NCI-H510A treated with DMSO at 0.1 percent for 48 hours (cell line): Measurements from ENCODE around the gene WDPCP.
"Not testable (repeated sequence)": the region's sequence is repeated elsewhere in the genome, so short reads cannot be mapped to it uniquely, and the experiment has no call there.

Experiments used
- DNase-seq: peaks from one replicate; lab custom pipeline; 2025; lab: John Stamatoyannopoulos, UW

WDPCP gene, protein sequence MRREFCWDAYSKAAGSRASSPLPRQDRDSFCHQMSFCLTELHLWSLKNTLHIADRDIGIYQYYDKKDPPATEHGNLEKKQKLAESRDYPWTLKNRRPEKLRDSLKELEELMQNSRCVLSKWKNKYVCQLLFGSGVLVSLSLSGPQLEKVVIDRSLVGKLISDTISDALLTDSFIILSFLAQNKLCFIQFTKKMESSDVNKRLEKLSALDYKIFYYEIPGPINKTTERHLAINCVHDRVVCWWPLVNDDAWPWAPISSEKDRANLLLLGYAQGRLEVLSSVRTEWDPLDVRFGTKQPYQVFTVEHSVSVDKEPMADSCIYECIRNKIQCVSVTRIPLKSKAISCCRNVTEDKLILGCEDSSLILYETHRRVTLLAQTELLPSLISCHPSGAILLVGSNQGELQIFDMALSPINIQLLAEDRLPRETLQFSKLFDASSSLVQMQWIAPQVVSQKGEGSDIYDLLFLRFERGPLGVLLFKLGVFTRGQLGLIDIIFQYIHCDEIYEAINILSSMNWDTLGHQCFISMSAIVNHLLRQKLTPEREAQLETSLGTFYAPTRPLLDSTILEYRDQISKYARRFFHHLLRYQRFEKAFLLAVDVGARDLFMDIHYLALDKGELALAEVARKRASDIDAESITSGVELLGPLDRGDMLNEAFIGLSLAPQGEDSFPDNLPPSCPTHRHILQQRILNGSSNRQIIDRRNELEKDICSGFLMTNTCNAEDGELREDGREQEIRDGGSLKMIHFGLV

DNA sequence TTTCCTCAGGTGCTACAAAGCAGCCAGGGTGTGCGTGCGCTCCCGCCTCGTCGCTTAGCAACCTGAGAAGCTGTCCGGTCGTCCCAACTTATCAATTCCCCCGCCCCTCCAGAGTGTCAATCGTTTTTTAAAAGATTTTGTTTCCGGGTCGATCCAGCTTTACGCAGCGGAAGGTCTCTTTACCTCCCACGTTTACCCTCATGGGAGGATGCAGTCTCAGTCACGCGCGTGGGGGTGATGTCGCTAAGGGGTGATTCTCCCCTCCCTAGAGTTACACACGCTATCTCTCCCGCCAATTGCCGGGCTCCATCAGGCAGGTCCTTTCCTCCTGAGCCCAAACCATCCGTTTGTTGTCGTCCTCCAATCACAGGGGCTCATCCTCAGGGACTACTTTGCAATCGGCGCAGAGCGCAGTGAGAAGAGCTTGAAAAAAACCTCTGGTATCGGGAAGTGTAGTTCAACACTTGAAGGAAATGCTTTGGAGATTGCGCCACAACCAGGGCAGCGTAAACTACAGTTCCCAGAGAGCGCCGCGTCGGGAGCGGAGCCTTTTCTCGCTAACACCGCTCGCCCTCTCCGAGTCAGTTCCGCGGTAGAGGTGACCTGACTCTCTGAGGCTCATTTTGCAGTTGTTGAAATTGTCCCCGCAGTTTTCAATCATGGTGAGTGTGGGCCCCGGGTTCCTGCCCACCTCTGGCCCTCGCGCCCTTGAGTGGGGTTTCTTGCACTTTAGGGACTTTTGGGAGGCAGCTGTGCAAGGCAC is at the start of gene WDPCP, which contains the start of gene MDH1:
WDPCP (minus strand) TSS at position 93 of the 763 bp plus-strand sequence. CDS start 206 bp downstream, outside the sequence.
MDH1 (plus strand) TSS at position 579 of the 763 bp plus-strand sequence; CDS start at position 660, 81 bp downstream.
- peak; percentile 98 for DNase-seq

DNA sequence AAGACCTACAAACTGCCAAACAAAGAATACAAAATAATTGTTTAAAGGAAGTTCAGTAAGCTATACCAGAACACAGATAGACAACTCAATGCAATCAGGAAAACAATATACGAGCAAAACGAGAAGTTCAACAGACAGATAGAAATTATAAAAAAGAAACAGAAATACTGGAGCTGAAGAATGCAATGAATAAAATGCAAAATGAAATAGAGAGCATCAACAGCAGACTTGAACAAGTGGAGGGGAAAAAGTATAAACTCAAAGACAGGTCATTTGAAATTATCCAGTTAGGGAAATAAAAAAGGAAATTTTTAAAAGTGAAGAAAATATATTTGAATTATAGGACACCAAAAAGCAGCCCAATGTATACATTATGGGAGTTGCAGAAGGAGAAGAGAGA is 44.1 kb upstream of the WDPCP start:
- no peak for DNase-seq

DNA sequence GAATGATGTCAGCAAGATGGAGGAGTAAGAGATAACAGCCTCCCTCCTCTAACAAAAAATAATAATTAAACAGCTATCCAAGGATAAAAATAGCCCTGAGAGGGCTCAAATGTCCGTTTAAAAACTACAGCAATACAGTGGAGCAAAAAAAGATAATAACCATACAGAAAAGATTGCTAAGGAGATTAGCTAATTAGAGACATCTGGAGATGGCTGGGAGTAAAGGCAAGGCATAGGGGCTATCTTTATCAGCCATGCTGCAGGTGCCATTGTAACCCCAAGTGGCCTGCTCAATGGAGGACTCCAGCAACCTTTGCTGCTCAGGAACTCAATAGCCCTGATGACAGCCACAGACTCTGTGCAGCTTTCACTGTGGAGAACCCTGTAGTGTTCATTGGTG is 43.2 kb upstream of the WDPCP start:
- DNase-seq: no peak

DNA sequence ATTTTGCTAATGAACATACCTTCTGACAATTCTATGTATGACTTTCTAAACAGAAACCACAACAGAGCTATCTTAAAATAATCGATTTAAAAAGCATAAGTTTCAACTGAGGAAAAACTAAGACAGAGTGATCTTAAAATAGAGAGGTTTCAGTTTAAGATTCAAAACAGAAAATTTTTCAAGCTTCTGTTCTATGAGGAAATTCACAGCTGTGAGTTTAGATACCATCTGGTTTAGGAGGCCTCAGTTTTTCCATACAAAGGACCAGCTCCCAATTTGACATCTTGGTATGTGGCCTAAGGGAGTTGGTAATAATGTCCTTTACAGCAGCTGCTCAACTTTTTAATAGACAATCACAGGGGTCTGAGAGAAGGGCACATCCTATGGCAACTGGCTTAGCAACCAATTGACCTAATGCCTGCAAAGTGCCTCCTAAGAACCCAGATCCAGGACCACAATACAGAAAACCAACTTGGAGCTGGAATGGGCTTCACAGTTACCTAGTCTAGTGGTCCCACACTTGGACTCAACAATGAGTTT is 40.2 kb upstream of the WDPCP start:
- no peak for DNase-seq

DNA sequence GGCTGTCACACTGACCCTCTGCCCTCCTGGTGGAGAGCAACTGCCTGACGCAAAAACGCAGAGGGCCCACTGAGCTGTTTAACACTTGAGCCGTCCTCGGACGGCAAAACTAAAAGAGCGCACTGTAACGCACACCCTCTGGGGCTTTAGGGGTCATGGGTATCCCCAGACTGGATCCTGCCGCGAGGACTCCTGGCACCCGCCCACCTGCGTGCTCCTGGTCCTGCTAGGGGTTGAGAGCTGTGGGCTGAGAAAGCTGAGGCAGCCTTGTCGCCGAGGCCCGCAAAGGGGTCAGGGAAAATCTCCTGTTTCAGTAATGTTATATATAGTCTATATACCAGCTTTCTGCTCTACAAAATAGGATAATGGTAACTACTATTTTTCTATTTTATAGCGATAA is 39.6 kb upstream of the WDPCP start:
- DNase-seq: no peak

DNA sequence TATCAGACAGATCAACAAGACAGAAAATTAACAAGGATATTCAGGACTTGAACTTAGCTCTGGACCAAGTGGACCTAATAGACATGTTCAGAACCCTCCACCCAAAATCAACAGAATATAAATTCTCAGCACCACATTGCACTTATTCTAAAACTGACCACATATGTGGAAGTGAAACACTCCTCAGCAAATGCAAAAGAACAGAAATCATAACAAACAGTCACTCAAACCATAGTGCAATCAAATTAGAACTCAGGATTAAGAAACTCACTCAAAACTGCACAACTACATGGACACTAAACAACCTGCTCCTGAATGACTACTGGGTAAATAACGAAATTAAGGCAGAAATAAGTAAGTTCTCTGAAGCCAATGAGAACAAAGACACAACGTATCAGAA is 35.5 kb upstream of the WDPCP start:
- DNase-seq: not testable (repeated sequence)

DNA sequence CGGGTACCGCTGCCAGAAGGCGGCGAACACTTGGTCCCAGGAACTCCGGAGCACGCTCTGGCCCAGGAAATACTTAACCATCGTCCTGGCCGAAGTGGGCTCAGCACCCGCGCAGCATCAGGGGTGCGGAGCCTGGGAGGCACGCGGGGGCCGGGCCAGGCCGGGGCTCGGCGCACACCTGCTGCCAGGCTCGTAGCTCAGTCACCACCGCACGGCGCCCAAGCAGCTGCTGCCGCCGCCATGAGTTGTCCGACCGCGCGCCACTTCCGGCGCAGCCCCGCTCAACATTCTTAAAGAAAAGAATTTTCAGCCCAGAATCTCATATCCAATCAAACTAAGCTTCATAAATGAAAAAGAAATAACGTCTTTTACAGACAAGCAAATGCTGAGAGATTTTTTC is 34.5 kb upstream of the WDPCP start:
- no peak for DNase-seq

DNA sequence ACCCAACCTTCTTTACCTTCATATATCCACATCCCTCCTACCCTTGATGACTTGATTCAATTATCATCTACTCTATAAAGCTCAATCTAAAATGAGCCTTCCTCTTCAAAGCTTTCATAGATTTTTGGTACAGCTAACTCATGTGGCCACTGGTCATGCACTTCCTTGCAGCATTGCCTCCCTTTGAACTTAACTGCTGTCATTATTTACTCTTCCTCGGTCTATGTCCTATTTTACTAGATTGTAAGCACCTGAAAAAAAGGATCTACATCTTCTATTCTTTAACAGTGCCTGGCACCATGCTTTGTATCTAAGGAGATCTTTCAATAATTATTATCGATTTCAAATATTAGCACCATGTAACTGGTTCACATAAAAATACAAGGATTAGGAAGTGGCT is 31.1 kb upstream of the WDPCP start:
- DNase-seq: no peak

DNA sequence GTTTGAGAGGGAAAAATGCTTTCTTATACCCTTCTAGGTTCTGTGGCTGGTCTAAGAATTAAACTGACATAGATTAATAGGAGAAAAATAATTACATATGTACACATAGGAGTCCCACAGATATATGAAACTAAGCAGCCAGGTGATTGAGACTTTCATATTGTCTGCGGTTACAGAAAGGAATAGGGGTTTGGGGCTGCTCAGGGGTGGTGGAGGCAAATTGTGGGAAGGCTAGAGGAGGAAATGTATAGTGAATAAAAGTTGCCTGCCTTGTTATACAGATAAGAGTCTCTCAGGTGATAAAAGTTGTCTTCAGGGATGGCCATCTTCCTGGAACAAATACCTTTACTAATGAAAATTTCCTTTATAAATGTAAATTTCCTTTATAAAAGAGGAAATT is 29.1 kb upstream of the WDPCP start:
- DNase-seq: no peak

DNA sequence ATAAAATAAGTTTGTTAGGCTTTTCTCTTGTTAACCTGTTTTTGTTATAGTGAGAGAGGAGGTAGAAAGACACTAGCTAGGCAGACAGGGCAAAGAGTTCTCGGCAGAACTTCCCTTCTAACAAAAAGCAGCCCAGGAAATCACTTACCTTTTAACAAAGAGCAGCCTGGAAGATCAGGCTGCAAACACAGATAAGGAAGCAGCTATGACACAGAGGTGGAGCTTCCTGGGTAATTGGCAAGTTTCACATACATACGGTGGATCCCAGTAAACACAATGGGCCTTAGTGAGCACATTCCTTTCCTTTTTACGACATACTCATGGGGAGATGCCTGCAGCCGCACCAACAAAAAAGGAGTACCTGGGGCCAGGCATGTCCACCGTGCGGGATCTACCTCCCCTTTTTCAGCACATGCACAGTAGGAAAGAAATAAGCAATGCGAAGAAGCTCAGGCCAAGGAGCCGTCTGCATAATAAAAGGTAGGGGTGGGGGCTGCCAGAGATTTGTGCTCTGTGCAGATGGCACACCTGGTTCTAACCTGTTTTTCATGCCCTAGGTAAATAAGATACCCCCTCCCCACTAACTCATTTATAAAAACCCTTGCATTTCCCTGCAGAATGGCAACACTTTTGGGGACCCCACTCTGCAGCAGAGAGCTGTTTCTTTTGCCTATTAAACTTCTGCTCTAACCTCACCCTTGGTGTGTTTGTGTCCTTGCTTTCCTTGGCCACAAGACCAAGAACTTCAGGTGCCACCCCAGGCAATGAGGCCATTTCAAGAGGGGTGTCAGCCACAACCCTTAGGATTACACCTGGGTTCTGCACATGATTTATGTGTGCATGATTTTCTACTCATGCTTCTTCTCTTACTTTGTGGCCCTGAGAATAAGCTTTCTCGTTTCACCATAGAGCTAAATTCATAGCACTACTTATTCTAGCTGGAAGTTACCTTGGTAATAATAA is 27.0 kb upstream of the WDPCP start:
- no peak for DNase-seq

DNA sequence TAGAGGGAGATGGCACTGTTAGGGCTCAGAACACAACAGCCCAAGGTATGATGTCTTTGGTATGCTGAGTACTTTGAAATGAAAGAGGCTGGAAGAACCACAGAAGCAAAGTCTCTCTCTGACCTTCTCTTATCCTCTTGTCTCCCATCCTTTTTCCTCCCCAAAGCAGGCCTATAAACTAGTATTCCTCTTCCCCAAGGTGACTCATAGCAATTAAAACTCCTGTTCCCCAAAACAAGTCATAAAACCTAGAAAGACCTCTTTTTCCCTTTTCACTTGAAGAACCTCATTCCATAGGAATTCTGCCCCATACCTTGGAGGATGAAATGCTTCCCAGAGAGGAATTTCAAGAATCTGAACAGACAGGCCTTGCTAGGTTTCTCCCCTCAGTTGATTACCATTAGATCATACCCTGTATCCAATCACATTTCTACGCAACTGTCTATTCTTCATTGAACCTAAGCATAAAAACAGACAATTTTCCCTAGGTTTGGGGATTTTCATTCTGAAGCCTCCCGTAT is 26.2 kb upstream of the WDPCP start:
- DNase-seq: no peak

DNA sequence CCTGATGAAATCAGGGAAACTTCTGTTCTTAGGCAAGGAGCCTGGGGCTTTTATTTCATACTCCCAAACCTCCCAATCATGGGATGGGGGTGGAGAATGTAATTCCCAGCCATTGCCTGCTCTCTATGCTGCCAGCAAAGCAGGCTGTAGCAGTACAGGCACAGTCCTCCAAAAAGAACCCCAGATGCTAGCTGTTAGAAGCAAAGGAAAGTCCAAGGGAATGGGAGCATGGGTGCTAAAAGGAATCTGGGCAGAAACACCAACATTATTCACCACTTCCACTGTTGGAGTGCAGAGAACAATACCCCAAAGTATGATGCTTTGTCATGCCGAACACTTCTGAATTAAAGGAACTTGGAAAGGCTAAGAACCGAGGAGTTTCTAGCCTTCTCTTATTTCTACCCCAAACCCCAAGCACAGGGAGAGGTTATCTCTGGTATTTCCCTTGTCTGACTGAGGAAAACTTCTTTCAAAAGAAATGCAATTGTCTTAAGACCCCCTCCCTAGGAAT is 25.2 kb upstream of the WDPCP start:
- DNase-seq: no peak

DNA sequence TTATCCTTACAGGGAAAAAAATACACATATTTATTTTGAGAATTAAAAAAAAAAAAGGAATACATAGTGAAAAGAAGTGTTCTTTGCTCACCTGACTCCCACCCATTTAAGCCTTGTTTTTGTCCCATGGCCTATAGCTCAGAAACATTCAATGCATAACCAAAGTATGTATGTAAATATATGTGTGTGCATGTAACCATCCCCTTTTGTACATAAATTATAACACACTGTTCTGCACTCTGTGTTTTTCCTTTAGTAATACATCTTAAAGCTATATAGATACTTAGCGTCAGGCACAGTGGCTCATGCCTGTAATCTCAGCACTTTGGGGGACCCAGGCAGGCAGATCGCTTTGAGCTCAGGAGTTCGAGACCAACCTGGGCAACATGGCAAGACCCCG is 22.2 kb upstream of the WDPCP start:
- no peak for DNase-seq

DNA sequence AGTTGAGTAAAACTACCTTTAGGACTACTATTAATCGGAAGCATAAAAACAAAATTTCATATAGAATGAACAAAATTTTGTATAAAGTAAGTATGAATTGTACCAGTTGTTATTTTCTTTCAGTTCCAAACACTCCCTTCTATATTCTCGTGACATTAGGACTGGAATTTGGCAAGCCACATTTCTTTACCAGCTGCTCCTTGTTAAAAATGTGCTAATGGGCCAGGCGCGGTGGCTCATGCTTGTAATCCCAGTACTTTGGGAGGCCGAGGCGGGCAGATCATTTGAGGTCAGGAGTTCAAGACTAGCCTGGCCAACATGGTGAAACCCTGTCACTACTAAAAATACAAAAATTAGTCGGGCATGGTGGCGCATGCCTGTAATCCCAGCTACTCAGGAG is 20.6 kb upstream of the WDPCP start:
- not testable (repeated sequence) for DNase-seq

DNA sequence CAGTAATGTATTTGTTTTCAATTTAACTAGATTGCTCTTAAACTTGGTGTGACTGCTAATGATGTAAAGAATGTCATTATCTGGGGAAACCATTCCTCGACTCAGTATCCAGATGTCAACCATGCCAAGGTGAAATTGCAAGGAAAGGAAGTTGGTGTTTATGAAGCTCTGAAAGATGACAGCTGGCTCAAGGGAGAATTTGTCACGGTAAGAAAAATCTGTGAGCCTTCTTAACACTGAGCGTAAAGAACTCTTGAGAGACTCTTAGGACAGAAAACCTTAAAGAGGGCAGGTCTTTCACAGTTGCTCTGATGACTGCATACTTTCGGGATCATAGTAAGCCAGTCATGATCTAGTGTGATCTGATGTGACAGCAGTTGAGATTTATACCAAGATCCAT is 16.4 kb upstream of the WDPCP start:
- no peak for DNase-seq

DNA sequence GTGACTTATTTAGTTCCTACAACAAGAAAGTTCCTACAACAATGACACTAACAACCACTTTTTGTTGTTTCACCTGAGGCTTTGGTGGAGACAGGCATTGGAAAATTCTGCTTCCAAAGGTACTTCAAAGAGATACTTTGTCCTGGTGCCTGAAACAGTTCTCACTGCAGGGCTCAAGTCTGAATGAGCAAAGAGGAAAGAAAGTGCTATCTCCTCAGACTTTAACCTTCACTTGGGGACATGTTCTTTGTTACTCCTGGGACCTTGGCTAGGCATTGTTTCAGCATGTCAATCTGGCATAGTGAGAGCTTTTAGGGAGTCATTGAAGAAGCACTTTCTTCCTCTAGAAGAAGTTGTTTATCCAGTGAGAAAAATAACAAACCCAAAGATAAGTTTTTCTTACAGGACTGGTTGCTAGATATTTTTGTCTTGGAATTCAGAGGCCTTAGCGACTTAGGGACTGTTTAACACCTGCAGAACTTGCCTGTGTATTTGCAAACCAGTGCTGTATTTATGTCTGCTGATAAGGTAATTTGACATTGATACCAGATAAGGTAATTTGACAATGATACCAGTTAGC is 12.7 kb upstream of the WDPCP start:
- DNase-seq: no peak

DNA sequence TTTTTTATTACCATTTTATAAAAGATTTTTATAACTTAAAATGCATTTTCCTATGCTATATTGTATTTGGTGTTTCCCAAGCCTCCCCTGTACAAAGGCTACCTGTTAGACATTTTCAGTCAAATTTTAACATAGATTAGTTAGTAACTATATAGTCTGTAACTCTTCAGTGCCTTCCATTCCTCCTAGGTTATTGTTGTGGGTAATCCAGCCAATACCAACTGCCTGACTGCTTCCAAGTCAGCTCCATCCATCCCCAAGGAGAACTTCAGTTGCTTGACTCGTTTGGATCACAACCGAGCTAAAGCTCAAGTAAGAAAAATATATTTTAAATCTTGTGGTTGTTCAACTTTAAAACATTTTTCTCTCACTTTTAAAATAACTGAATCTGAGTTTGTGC is 10.7 kb upstream of the WDPCP start:
- no peak for DNase-seq

DNA sequence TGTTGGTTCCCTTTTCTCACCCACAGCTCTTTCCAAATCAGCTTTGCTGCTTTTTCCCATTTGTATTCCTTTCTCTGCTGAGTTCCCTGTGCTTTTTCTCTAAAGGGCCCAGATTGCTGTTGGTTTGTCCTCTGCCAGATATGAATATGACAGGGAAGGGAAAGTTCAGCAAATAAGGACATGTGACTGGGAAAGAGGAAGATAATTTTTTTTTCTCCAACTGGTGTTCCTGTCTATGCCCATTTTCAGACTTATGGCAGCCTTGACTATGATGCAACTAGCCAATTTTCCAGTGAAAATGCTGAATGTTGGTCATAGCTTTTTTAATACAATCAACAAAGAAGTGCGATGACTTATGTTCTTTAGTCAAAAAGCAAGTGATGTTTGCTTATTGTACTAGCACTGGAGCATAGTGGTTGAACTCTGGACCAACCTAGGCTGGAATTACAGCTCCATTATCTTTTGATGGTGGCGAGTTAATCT is 8.2 kb upstream of the WDPCP start:
- DNase-seq: no peak

DNA sequence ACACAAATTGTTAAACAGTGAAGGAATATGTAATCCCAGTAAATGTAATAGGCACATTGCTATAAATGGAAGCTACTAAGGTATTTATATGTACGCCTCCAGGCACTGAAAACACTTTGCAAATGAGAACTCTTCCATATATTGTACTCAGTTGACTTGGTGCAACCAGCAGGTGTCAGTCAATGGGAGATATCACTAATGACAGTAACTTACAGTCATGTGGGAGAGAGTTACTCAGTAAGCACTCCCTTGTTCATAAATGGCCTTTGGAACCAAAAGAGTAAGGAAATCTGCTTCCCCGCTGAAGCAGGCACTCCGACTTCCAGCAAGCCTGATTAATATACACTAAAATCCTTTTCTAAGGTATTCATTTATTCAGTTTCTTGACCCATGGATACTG is 6.4 kb upstream of the WDPCP start:
- DNase-seq: no peak

DNA sequence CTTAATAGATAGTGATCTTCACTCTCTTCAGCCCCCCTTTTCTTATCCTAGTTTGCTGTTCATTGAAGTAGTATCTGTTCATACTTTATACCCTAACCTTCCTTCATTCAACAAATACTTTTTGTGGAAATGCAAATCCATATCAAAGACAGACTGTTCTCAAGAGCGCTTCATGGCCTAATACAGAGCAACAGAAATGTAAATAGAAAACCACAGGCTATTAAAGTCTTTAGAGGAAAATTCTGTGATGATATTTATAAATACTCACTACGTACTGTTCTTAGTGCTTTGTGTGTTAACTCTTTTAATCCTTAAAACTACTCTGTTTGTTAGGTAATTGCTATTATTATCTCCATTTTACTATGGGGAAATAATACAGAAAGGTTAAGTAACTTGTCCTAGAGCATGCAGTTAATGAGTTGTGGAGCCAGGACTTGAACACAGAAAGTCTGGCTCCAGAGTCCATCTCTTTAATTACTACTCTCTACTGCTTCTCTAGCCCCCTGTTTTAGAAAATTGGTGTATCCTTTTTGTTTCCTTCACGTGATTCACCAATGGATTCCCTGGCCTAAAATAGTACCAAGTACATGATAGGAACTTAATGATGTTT is 3.4 kb upstream of the WDPCP start:
- DNase-seq: no peak
